BLaER1 (cell line): ENCODE measurements around the gene NFE2L2.

Source experiments
- H3K27ac ChIP-seq: shearing (Covaris generic); formaldehyde crosslinking; 2 replicates; pipeline ENCODE4 v1.8.1; 2022
- H3K27me3 ChIP-seq: shearing (Covaris generic); formaldehyde crosslinking; 2 replicates; pipeline ENCODE4 v1.8.1; 2022
- H3K36me3 ChIP-seq: shearing (Covaris generic); formaldehyde crosslinking; 2 replicates; pipeline ENCODE4 v1.8.1; 2022
- H3K4me1 ChIP-seq: shearing (Covaris generic); formaldehyde crosslinking; 2 replicates; pipeline ENCODE4 v1.8.1; 2022
- H3K4me2 ChIP-seq: shearing (Covaris generic); formaldehyde crosslinking; 2 replicates; pipeline ENCODE4 v1.8.1; 2022
- H3K4me3 ChIP-seq: shearing (Covaris generic); formaldehyde crosslinking; 2 replicates; pipeline ENCODE4 v1.8.1; 2022
- H3K9ac ChIP-seq: shearing (Covaris generic); formaldehyde crosslinking; 2 replicates; pipeline ENCODE4 v1.8.1; 2022
- H3K9me3 ChIP-seq: shearing (Covaris generic); formaldehyde crosslinking; 2 replicates; pipeline ENCODE4 v1.8.1; 2022
- H4K20me1 ChIP-seq: shearing (Covaris generic); formaldehyde crosslinking; 2 replicates; pipeline ENCODE4 v1.8.1; 2022
- Cebpa-rat ChIP-seq: shearing (Covaris generic); IDR thresholded peaks from 2 replicates; pipeline ENCODE4 v1.8.1; 2022

NFE2L2 gene

DNA sequence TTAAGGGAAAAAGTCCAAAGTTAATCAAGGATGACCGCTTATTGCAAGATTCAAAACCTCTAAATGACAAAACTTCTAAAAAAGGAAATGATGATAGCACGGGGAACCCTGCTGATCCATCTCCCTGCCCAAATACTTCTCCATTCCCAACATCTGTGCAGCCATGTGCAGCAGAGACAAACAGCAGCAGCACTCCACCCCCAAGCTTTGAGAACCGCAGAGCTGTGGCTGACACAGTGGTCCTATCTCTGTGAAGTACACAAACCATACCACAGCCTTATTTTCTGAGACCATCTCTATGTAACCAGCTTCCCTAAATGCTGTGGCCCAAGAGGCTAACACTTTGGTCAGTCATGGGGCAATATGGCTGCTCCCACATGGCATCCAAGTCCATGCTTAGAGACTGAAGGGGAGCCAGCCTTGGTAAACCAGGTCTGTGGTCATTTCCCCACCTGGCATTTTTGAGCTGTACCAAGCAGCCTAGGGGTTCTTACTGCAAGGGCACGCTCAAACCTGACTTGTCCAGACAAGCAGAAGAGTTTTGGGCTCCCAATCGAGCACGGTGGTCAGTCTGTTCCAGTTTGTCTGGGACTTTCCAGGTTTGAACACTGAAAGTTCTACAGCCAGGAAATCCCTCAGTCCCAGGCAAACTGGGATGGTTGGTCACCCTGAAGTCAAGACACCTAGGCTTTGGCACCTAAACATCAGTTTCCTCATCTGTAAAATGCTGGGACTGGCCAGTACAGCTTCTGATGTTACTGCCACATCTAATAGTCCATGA is 17.1 kb upstream of the NFE2L2 start:
- Histone ChIP-seq H3K36me3 (no peaks in the 10 kb centered on the region), H3K4me3 (no peak overlapping the region), H4K20me1 (no peaks in the 10 kb centered on the region), H3K9me3 (no peaks in the 10 kb centered on the region), H3K4me1 (peaks cover 49% of the 10 kb centered on the region), H3K27me3 (no peaks in the 10 kb centered on the region), H3K4me2 (peak overlapping the region; percentile 83), H3K27ac (peak overlapping the region; percentile 70), H3K9ac (peak overlapping the region; percentile 35; the same call in 1 of the 2 replicates)
- no peak for TF ChIP-seq Cebpa-rat

DNA sequence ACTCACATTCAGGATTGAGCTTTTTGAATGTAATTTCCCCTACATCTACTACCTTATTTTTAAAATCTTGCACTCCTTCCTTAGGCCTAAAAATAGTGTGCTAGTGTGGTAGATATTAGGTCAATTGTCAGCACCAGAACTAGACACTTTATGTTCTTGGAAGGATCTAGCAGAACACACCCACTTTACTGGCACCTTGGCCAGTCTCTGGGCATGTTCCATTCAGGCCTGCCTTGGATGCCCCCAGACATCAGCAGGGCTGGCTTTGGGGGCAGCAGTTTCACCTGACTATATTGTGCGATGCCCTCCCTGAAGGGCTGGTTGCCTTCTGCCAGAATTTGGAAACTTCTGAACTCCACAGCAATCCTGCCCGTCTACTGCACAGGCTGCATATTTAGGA is 15.3 kb upstream of the NFE2L2 start:
- Histone ChIP-seq H4K20me1 (no peaks in the 10 kb centered on the region), H3K4me1 (peaks cover 43% of the 10 kb centered on the region), H3K27ac (no peak overlapping the region)

DNA sequence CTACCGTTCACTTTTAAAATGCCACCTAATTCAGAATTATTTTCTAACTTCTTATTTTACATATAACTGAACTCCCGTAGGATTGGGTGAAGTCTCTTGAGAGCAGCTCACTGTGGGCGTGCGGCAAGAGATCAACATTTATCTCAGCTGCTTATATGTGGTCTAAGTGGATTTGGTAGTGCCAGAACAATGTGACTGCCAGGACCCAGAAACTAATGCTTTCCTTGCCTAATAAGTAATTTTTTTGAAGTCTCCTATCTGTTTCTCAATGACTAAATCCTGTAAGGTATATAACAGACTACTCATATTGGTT is 11.2 kb upstream of the NFE2L2 start:
- no peaks in the 10 kb centered on the region for H3K27me3 ChIP-seq
- H4K20me1 ChIP-seq, result no peaks in the 10 kb centered on the region
- no peak overlapping the region for H3K27ac ChIP-seq
- H3K4me3 ChIP-seq, result no peak overlapping the region
- no peak for TF ChIP-seq Cebpa-rat
- no peak overlapping the region for H3K9ac ChIP-seq
- no peak overlapping the region for H3K4me2 ChIP-seq
- H3K4me1 ChIP-seq, result peaks cover 11% of the 10 kb centered on the region
- H3K36me3 ChIP-seq, result no peaks in the 10 kb centered on the region
- H3K9me3 ChIP-seq, result no peaks in the 10 kb centered on the region

More for the DNA sequence above, 15.3 kb upstream of the NFE2L2 start:
- no peak for TF ChIP-seq Cebpa-rat
- H3K4me2 ChIP-seq, result no peak overlapping the region
- H3K9ac ChIP-seq, result no peak overlapping the region
- no peaks in the 10 kb centered on the region for H3K9me3 ChIP-seq
- no peak overlapping the region for H3K4me3 ChIP-seq
- H3K36me3 ChIP-seq, result no peaks in the 10 kb centered on the region
- no peaks in the 10 kb centered on the region for H3K27me3 ChIP-seq

DNA sequence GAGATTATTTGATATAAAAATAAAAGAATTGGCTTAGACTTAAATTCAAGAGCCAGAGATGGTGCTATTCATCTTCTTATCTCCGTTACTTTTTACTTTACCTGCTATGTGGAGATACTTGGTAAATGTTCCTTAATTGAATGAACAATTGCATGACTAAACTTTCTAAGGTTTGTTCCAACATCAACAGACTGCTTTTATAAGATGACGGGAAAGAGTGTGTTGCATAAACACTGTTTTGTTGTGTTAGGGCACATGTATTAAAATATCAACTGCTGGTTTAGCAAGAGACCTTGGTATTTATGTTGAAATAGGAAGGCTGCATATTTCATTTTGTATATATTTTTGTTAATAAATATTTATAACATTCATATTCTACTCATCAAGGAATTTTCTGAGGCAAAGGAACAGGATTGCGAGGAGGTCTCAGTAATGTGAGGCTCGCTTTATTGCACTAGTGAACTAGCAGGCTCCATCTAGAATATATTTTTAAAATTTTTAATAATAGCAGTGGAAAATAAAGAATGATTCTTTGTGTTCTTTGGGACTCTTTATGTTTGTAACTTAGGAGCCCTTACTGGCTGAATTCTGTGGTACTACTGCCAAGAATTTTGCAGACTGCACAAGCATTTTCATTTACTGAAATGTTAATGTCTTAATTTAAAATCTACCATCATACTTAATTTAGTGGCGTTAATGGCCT is 10.7 kb upstream of the NFE2L2 start:
- H3K36me3 ChIP-seq, result no peaks in the 10 kb centered on the region
- no peak overlapping the region for H3K4me2 ChIP-seq
- H3K4me1 ChIP-seq, result 0 out of 2 replicates have a peak, but pooled peaks cover 6% of the 10 kb centered on the region
- no peak overlapping the region for H3K27ac ChIP-seq
- no peaks in the 10 kb centered on the region for H4K20me1 ChIP-seq
- H3K4me3 ChIP-seq, result no peak overlapping the region
- TF ChIP-seq Cebpa-rat, result no peak
- H3K9ac ChIP-seq, result no peak overlapping the region
- no peaks in the 10 kb centered on the region for H3K27me3 ChIP-seq
- H3K9me3 ChIP-seq, result no peaks in the 10 kb centered on the region

GRCh38 chr2:177273408-177273807 is 8.9 kb upstream of the NFE2L2 start:
- TF ChIP-seq Cebpa-rat, result no peak
- no peaks in the 10 kb centered on the region for H3K27me3 ChIP-seq
- H3K4me2 ChIP-seq, result no peak overlapping the region
- H3K4me1 ChIP-seq, result no peaks in the 10 kb centered on the region
- no peaks in the 10 kb centered on the region for H3K36me3 ChIP-seq
- H3K27ac ChIP-seq, result no peak overlapping the region
- H4K20me1 ChIP-seq, result no peaks in the 10 kb centered on the region
- H3K9me3 ChIP-seq, result no peaks in the 10 kb centered on the region
- no peak overlapping the region for H3K9ac ChIP-seq
- no peak overlapping the region for H3K4me3 ChIP-seq

GRCh38 chr2:177272765-177273164 is 8.2 kb upstream of the NFE2L2 start:
- Histone ChIP-seq H3K4me3 (no peak overlapping the region), H3K27me3 (no peaks in the 10 kb centered on the region), H3K36me3 (no peaks in the 10 kb centered on the region), H3K9me3 (no peaks in the 10 kb centered on the region), H3K4me1 (no peaks in the 10 kb centered on the region), H4K20me1 (no peaks in the 10 kb centered on the region), H3K27ac (no peak overlapping the region), H3K9ac (no peak overlapping the region), H3K4me2 (no peak overlapping the region)
- no peak for TF ChIP-seq Cebpa-rat

DNA sequence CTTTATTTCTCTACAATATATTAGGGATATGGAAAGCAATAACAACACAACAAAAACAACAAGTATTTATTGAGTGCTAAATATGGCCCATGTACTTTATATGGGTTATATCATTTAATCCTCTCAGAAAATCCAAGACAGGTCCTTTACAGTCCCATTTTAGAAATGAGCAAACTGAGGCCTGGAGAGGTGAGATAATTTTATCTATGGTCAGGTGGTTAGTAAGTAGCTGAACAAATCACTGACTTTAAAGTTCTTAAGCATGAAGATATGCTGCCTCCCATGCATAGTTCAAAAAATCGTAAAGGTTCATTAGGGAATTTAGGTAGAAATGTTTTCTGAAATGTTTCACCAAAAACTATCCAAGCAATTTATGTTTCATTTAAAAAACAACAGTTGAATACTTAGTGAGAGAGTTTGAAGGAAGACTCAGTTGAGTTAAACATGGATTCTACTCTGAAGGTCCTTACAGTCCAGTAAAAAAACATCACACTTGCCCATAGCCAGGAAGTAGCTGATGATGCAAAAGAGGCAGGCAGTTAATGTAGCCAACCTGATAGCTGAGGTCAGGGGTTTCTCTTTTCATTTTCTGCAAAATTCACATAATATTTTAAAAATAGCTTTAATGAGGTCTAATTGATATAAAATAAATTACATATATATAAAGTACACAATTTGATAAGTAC is 7.6 kb upstream of the NFE2L2 start:
- no peaks in the 10 kb centered on the region for H3K4me1 ChIP-seq
- no peaks in the 10 kb centered on the region for H3K27me3 ChIP-seq
- no peak overlapping the region for H3K4me3 ChIP-seq
- H4K20me1 ChIP-seq, result no peaks in the 10 kb centered on the region
- H3K9ac ChIP-seq, result no peak overlapping the region
- H3K4me2 ChIP-seq, result no peak overlapping the region
- TF ChIP-seq Cebpa-rat, result no peak
- H3K36me3 ChIP-seq, result no peaks in the 10 kb centered on the region
- no peak overlapping the region for H3K27ac ChIP-seq
- H3K9me3 ChIP-seq, result no peaks in the 10 kb centered on the region

DNA sequence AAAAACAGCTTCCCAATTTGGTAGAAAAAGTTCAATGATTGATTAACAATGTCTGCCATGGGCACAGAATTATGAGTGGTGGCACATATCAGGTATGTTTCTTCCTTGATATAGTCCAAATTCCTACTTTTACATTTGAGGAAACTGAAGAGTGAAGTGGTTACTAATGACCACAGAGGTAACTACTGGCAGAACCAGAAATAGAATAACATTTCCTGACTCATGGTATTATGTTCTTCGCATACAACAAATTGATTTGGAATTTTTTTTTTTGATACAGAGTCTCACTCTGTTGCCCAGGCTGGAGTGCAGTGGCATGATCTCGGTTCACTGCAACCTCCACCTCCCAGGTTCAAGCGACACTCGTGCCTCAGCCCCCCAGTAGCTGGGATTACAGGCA is 6.0 kb upstream of the NFE2L2 start:
- Histone ChIP-seq H3K4me2 (no peak overlapping the region), H3K9me3 (no peaks in the 10 kb centered on the region), H3K27me3 (no peaks in the 10 kb centered on the region), H3K27ac (no peak overlapping the region), H3K4me1 (peaks cover 15% of the 10 kb centered on the region), H3K36me3 (no peaks in the 10 kb centered on the region), H4K20me1 (no peaks in the 10 kb centered on the region), H3K9ac (no peak overlapping the region), H3K4me3 (no peak overlapping the region)
- TF ChIP-seq Cebpa-rat, result no peak

DNA sequence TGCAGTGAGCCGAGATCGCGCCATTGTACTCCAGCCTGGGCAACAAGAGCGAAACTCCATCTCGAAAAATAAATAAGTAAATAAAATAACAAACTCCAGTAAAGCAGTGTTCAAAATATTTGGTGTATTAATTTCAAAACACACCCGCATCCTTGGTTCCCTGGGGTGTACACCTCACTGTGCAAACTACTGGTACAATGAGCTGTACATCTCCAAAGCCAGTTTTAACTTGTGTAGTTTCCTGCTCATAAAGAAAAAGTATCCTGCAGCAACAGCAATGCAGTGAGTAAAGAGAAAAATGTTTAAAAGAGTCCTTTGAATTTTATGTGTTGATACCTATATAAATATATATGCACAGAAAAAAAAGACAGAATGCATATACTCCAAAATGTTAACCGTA is 4.4 kb upstream of the NFE2L2 start:
- peaks cover 15% of the 10 kb centered on the region for H3K4me1 ChIP-seq

More for the DNA sequence above, 4.4 kb upstream of the NFE2L2 start:
- no peak overlapping the region for H3K9ac ChIP-seq
- no peaks in the 10 kb centered on the region for H3K27me3 ChIP-seq
- no peaks in the 10 kb centered on the region for H4K20me1 ChIP-seq
- H3K4me3 ChIP-seq, result no peak overlapping the region
- H3K4me2 ChIP-seq, result no peak overlapping the region
- no peaks in the 10 kb centered on the region for H3K36me3 ChIP-seq
- no peaks in the 10 kb centered on the region for H3K9me3 ChIP-seq
- no peak for TF ChIP-seq Cebpa-rat
- H3K27ac ChIP-seq, result no peak overlapping the region
